Measurements from ENCODE around the gene DEDD2.

DEDD2 gene

GRCh38 chr19:42255766-42256745 is 38.6 kb upstream of the DEDD2 start:
- ATAC-seq (ENCODE audit: insufficient read depth, low read depth) (no peak), DNase-seq (no peak)
- peak overlapping the region; percentile 98 for H3K9ac ChIP-seq (ENCODE audit: low read depth, low read length)
- H3K4me1 ChIP-seq (ENCODE audit: insufficient read depth, low read length) = peaks cover 28% of the 10 kb centered on the region
- peaks cover 16% of the 10 kb centered on the region for H4K20me1 ChIP-seq (ENCODE audit: insufficient read depth, low read length)
- peaks cover 4% of the 10 kb centered on the region; the same call in 1 of the 2 replicates for H3K36me3 ChIP-seq (ENCODE audit: insufficient read depth, low read length)
- peaks cover 34% of the 10 kb centered on the region for H3K79me2 ChIP-seq (ENCODE audit: insufficient read depth, low read length)
- H3K4me3 ChIP-seq (ENCODE audit: low read depth in 1 of 2, low read length in 2 of 2) = peak overlapping the region; percentile 43 to 98; a peak in 3 of 4 replicates
- H2AFZ ChIP-seq (ENCODE audit: low read depth, low read length) = peak overlapping the region; percentile 75
- H3K27ac ChIP-seq (ENCODE audit: low read length) = peak overlapping the region; percentile 68; the same call in 1 of the 2 replicates
- no peaks in the 10 kb centered on the region for H3K9me3 ChIP-seq (ENCODE audit: insufficient read depth, low read length, severe bottlenecking)
- H3K27me3 ChIP-seq (ENCODE audit: insufficient read depth, low read length, poor library complexity) = no peaks in the 10 kb centered on the region
- TF ChIP-seq EZH2 (IDR thresholded peaks at IDR 0.05; ENCODE audit: borderline replicate concordance, low read depth, low read length, severe bottlenecking) (no peak), CTCF (IDR thresholded peaks at IDR 0.05; ENCODE audit: borderline replicate concordance, extremely low read depth, low read length, poor library complexity, severe bottlenecking) (no peak)
- H3K4me2 ChIP-seq (ENCODE audit: insufficient read depth, low read length) = peak overlapping the region; percentile 90

- Histone ChIP-seq H2AFZ (ENCODE audit: low read depth, low read length) (peak within 1 kb of the TSS; percentile 80), H3K4me1 (ENCODE audit: insufficient read depth, low read length) (peaks cover 28% of the 10 kb centered on the region), H3K36me3 (ENCODE audit: insufficient read depth, low read length) (peaks cover 13% of the 10 kb centered on the region), H3K27me3 (ENCODE audit: insufficient read depth, low read length, poor library complexity) (no peaks in the 10 kb centered on the region), H3K9me3 (ENCODE audit: insufficient read depth, low read length, severe bottlenecking) (no peaks in the 10 kb centered on the region), H4K20me1 (ENCODE audit: insufficient read depth, low read length) (peaks cover 25% of the 10 kb centered on the region), H3K79me2 (ENCODE audit: insufficient read depth, low read length) (peaks cover 44% of the 10 kb centered on the region), H3K9ac (ENCODE audit: low read depth, low read length) (peak within 1 kb of the TSS; percentile 98), H3K4me3 (ENCODE audit: low read depth in 1 of 2, low read length in 2 of 2) (peak within 1 kb of the TSS; percentile 90 to 98), H3K27ac (ENCODE audit: low read length) (peak within 1 kb of the TSS; percentile 98), H3K4me2 (ENCODE audit: insufficient read depth, low read length) (peak within 1 kb of the TSS; percentile 90)
- TF ChIP-seq EZH2 (IDR thresholded peaks at IDR 0.05; ENCODE audit: borderline replicate concordance, low read depth, low read length, severe bottlenecking) (no peak), CTCF (IDR thresholded peaks at IDR 0.05; ENCODE audit: borderline replicate concordance, extremely low read depth, low read length, poor library complexity, severe bottlenecking) (no peak)
- peak; percentile 93 for DNase-seq
- ATAC-seq (ENCODE audit: insufficient read depth, low read depth) = peak; percentile 69
Measured at GRCh38 chr19:42254850-42255765, 37.6 kb upstream of the DEDD2 start, which contains the start of gene ERF. ERF (minus strand) TSS chr19:42255128; CDS start chr19:42254999, 129 bp downstream.

GRCh38 chr19:42254089-42254849 is 36.8 kb upstream of the DEDD2 start:
- Histone ChIP-seq H3K79me2 (ENCODE audit: insufficient read depth, low read length) (peaks cover 50% of the 10 kb centered on the region), H3K9me3 (ENCODE audit: insufficient read depth, low read length, severe bottlenecking) (no peaks in the 10 kb centered on the region), H3K9ac (ENCODE audit: low read depth, low read length) (peak overlapping the region; percentile 98), H3K4me2 (ENCODE audit: insufficient read depth, low read length) (peak overlapping the region; percentile 90), H3K4me3 (ENCODE audit: low read depth in 1 of 2, low read length in 2 of 2) (peak overlapping the region; percentile 90 to 98), H3K27ac (ENCODE audit: low read length) (peak overlapping the region; percentile 98), H4K20me1 (ENCODE audit: insufficient read depth, low read length) (peaks cover 31% of the 10 kb centered on the region), H2AFZ (ENCODE audit: low read depth, low read length) (peak overlapping the region; percentile 80), H3K36me3 (ENCODE audit: insufficient read depth, low read length) (peaks cover 21% of the 10 kb centered on the region), H3K4me1 (ENCODE audit: insufficient read depth, low read length) (peaks cover 28% of the 10 kb centered on the region), H3K27me3 (ENCODE audit: insufficient read depth, low read length, poor library complexity) (no peaks in the 10 kb centered on the region)
- DNase-seq (peak; percentile 83), ATAC-seq (ENCODE audit: insufficient read depth, low read depth) (peak; percentile 51)
- TF ChIP-seq EZH2 (IDR thresholded peaks at IDR 0.05; ENCODE audit: borderline replicate concordance, low read depth, low read length, severe bottlenecking) = no peak
- peak; percentile 4 for TF ChIP-seq CTCF (IDR thresholded peaks at IDR 0.05; ENCODE audit: borderline replicate concordance, extremely low read depth, low read length, poor library complexity, severe bottlenecking)

All from DND-41 (cell line).